GM21381 (cell line): ENCODE measurements around the gene NR2F1.

Experiments
- ATAC-seq: cut with Tn5 transposase; IDR thresholded peaks from one replicate; pipeline ENCODE4 v1.9.1; 2021; ENCODE audit warnings: mild to moderate bottlenecking, moderate library complexity; ENCODE audit not compliant: unreplicated experiment

Gene NR2F1

GRCh38 chr5:93635991-93636390 is 53.0 kb downstream of the NR2F1 start:
- ATAC-seq, result peak; percentile 89

DNA sequence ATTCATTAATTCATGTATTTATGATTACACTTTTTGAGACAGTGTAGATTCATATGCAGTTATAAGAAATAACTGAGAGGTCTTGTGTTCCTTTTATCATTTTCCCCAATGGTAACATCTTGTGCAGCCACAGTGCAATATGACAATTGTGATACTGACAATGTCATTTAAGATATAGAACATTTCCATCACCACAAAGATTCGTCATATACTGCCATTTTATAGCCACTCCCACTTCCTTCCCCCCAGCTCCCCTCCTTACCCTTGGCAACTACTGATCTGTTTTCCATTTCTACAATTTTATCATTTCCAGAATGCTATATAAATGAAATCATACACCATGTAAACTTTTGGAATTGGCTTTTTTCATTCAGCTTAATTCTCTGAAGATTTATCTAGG is 53.8 kb downstream of the NR2F1 start:
- ATAC-seq, result no peak

- ATAC-seq, result no peak
These were observed 54.7 kb downstream of the NR2F1 start for GRCh38 chr5:93637697-93638096.

DNA sequence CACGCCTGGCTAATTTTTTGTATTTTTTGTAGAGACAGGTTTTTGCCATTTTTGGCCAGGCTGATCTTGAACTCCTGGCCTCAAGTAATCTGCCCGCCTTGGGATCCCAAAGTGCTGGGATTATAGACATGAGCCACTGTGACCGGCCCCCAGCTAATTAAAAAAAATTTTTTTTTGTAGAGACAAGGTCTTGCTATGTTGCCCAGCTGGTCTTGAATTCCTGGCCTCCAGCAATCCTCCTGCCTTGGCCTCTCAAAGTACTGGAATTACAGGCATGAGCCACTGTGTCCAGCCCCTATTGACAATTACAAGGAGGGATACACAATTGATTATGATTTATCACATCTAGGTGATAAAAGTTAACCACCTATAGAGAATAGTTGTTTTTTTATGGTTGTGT is 59.5 kb downstream of the NR2F1 start:
- ATAC-seq, result no peak
